Hematopoietic multipotent progenitor cell treated with erythropoietin and hydrocortisone succinate and interleukin-3 and kit ligand, for 15 days (in vitro differentiated cells): ENCODE results near the gene HECTD4.
"Not testable (repeated sequence)": the region's sequence is repeated elsewhere in the genome, so short reads cannot be mapped to it uniquely, and the experiment has no call there.

ENCODE experiments used
- DNase-seq: peaks from one replicate; pipeline ENCODE4 v3.0.0-alpha.2; 2015; ENCODE audit warnings: low spot score

Gene HECTD4

GRCh38 chr12:112158461-112159145 lies 223.6 kb downstream of the HECTD4 start:
- not testable (repeated sequence) for DNase-seq

GRCh38 chr12:112153893-112154219 lies 228.4 kb downstream of the HECTD4 start:
- no peak for DNase-seq

- no peak for DNase-seq
Observed at GRCh38 chr12:112153181-112153892, 228.9 kb downstream of the HECTD4 start.

GRCh38 chr12:112151766-112152541 lies 230.3 kb downstream of the HECTD4 start:
- DNase-seq = no peak

- DNase-seq = no peak
Observed at GRCh38 chr12:112149596-112149995, 232.6 kb downstream of the HECTD4 start.

- DNase-seq = no peak
Observed at GRCh38 chr12:112148031-112148513, 234.2 kb downstream of the HECTD4 start.

- DNase-seq = no peak
Observed at GRCh38 chr12:112146123-112146522, 236.1 kb downstream of the HECTD4 start.

GRCh38 chr12:112140728-112141127 lies 241.5 kb downstream of the HECTD4 start:
- no peak for DNase-seq

- DNase-seq = no peak
Observed at GRCh38 chr12:112134731-112135130, 247.5 kb downstream of the HECTD4 start.

GRCh38 chr12:112133418-112133817 lies 248.8 kb downstream of the HECTD4 start:
- no peak for DNase-seq

- no peak for DNase-seq
Observed at GRCh38 chr12:112131686-112132085, 250.5 kb downstream of the HECTD4 start.

GRCh38 chr12:112130441-112130998 lies 251.7 kb downstream of the HECTD4 start:
- DNase-seq = peak; percentile 32

- no peak for DNase-seq
Observed at GRCh38 chr12:112126911-112127310, 255.3 kb downstream of the HECTD4 start.

GRCh38 chr12:112126000-112126438 lies 256.2 kb downstream of the HECTD4 start:
- no peak for DNase-seq

- peak; percentile 98 for DNase-seq
Observed at GRCh38 chr12:112125250-112125999, 256.8 kb downstream of the HECTD4 start, which contains the start of gene TRAFD1. TSS of gene TRAFD1 (plus strand) at chr12:112125560. CDS start at chr12:112130523, 4,963 bp downstream.

- DNase-seq = no peak
Observed at GRCh38 chr12:112124918-112125249, 257.3 kb downstream of the HECTD4 start.

GRCh38 chr12:112122823-112123690 lies 259.2 kb downstream of the HECTD4 start:
- DNase-seq = no peak

GRCh38 chr12:112121780-112122565 lies 260.3 kb downstream of the HECTD4 start:
- DNase-seq = no peak

GRCh38 chr12:112117685-112118084 lies 264.5 kb downstream of the HECTD4 start:
- DNase-seq = no peak
